H4 (cell line): Measurements from ENCODE around the gene LPO. TPM values are rescaled to one million over a fixed set of nuclear protein-coding genes. Genes with fewer than 3 reads are reported as not detected.

Experiments
- DNase-seq: peaks from one replicate; pipeline ENCODE4 v3.0.0-alpha.2; 2015; ENCODE audit warnings: low spot score
- total RNA-seq: library from RNA; depleted of rRNA; stranded (reverse); fragments of >200 nt; shearing (Covaris generic); gene quantifications from 2 replicates; pipeline ENCODE4 v1.2.3, GENCODE V29; 2014

LPO gene
- total RNA-seq, 1 experiment from 2014 or later = not detected

GRCh38 chr17:58277802-58278595, 39.6 kb downstream of the LPO start:
- no peak for DNase-seq

GRCh38 chr17:58278661-58279015, 40.3 kb downstream of the LPO start:
- no peak for DNase-seq

GRCh38 chr17:58279016-58279711, 40.8 kb downstream of the LPO start:
- no peak for DNase-seq

- DNase-seq = no peak
Measured at GRCh38 chr17:58279736-58280479, 41.5 kb downstream of the LPO start.

GRCh38 chr17:58280480-58281217, 42.3 kb downstream of the LPO start, which contains the start of gene MPO:
TSS of gene MPO (minus strand) at chr17:58280935. CDS start at chr17:58280758, 177 bp downstream.
- DNase-seq = no peak

GRCh38 chr17:58281511-58282011, 43.2 kb downstream of the LPO start:
- DNase-seq = no peak

- DNase-seq = no peak
Measured at GRCh38 chr17:58282442-58282841, 44.1 kb downstream of the LPO start.

GRCh38 chr17:58283674-58284612, 45.6 kb downstream of the LPO start:
- no peak for DNase-seq

GRCh38 chr17:58284613-58285421, 46.4 kb downstream of the LPO start:
- no peak for DNase-seq

GRCh38 chr17:58285422-58285810, 47.0 kb downstream of the LPO start:
- no peak for DNase-seq

GRCh38 chr17:58289869-58290268, 51.5 kb downstream of the LPO start:
- no peak for DNase-seq

GRCh38 chr17:58291246-58291645, 52.9 kb downstream of the LPO start:
- DNase-seq = no peak

GRCh38 chr17:58294034-58294433, 55.6 kb downstream of the LPO start:
- no peak for DNase-seq

- no peak for DNase-seq
Measured at GRCh38 chr17:58300336-58300735, 62.0 kb downstream of the LPO start.

GRCh38 chr17:58301504-58302150, 63.2 kb downstream of the LPO start:
- no peak for DNase-seq

GRCh38 chr17:58302171-58302918, 64.0 kb downstream of the LPO start:
- no peak for DNase-seq

GRCh38 chr17:58302919-58303585, 64.7 kb downstream of the LPO start:
- DNase-seq = no peak
